NCI-H526 (cell line): ENCODE measurements around the gene IPO13.

ENCODE experiments used
- DNase-seq, 2 experiments: peaks; one replicate each; lab custom pipeline; 2025; lab: John Stamatoyannopoulos, UW

The IPO13 gene

DNA sequence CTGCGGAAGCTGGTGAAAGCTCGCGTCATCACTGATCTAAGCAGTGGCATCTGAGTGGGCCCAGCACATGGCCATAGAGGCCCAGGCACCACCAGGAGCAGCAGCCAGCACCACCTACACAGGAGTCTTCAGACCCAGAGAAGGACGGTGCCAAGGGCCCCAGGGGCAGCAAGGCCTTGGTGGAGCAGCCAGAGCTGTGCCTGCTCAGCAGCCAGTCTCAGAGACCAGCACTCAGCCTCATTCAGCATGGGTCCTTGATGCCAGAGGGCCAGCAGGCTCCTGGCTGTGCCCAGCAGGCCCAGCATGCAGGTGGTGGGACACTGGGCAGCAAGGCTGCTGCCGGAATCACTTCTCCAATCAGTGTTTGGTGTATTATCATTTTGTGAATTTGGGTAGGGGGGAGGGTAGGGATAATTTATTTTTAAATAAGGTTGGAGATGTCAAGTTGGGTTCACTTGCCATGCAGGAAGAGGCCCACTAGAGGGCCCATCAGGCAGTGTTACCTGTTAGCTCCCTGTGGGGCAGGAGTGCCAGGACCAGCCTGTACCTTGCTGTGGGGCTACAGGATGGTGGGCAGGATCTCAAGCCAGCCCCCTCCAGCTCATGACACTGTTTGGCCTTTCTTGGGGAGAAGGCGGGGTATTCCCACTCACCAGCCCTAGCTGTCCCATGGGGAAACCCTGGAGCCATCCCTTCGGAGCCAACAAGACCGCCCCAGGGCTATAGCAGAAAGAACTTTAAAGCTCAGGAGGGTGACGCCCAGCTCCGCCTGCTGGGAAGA lies 16.4 kb upstream of the IPO13 start:
- peak; percentile 41 to 77 for DNase-seq

DNA sequence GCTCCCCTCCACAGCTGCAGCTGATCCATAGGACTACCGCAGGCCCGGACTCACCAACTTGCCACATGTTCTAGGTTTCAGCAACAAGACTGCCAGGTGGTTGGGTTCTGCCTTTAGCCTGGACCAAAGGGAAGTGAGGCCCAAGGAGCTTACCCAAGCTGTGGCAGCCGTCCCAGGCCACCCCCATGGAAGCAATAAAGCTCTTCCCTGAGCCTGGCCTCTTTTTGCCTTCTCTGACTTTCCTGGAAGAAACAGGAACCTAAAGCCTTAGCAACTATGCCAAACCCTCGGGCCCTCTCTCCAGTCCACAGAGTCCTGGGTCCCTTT lies 15.8 kb upstream of the IPO13 start:
- no peak for DNase-seq

DNA sequence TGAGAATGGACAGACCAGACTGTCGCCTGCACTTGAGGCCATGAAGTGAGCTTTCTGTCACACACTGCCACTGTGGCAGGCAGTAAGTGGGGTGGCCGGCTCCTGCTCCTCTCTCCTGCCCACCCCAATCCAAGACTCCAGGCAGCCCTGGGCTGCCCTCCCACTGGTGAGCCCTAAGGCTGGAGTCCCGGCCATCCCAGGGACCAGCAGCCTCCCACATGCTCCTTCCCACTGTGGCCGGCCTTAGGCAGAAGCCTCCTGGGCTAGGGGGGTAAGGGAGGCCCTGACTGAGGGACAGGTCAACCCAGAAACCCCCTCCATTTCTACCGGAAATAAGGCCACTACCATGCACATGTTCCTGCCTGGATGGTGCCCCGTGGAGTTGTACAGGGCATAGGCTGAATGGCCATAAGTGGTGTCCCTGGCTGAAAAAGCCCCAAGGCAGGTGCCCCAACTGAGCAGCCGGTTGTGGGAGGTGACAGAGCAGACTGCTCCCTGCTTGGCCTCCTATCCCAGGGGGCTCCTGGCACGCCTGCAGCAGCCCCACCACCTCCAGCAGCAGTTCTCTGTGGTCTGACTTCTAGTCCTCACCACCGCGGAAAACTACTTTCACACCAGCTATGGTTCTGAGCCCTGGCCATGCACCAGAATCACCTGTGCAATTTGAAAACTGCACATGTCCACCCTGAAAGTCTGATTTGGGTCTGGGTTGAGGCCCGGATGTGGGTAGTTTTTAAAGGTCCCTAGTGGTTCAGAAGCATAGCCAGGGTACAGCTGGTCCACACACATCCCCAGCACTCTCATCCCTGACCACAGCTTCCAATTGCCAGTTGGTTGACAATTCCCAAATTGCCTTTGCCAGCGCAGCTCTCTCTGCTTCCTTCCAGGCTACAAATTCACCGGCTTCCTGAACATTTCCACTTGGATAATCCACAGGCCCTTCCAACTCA lies 14.8 kb upstream of the IPO13 start:
- no peak for DNase-seq

DNA sequence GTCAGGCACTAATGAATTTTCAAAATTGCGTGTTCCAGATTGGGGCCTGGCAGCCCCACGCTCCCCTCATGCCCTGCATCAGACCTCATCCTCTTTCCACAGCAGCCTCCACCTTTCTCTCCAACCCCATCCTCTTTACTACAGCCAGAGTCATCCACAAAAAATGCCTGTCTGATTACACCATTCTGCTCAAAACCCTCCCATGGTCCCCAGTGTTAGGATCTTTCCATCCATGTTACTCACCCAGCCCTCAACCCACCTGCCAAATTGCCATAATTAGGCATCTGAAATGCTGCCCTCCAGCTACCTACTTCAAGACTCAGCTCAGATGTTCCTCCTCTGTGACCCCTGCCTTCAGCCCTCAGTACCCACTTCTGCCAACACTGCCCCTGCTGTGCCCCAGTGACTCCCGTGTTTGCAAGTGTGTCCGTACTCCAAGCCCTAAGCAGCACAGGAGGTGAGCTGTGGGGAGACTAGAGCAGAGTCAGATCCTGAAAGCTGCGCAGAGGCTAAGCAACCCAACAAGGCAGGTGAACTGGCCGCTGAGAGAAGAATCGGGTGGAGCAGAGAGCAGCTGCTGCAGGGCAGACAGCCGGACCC lies 13.9 kb upstream of the IPO13 start:
- DNase-seq: peak; percentile 47 to 87

DNA sequence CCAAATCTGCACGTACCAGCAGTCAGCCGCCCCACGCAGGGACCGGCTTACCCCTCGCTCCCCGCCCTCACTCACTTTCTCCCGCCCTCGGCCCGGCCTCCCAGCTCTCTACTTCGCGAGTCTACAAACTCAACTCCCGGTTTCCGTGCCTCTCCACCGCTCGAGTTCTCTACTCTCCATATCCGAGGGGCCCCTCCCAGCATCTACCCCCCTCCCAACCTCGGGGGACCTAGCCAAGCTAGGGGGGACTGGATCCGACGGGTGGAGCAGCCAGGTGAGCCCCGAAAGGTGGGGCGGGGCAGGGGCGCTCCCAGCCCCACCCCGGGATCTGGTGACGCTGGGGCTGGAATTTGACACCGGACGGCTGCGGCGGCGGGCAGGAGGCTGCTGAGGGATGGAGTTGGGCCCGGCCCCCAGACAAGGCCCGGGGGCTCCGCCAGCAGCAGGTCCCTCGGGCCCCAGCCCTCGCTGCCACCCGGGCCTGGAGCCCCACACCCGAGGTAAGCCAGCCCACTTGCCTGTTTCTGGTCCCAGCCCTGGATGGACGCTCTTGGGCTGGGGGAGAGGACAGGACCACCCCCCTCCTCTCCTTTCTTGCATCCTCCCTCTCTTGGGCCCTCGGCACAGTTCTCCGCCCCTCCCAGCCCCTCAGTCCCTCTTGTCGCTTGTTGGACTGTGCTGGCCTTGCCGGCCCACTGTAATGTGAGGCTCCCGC lies 13.2 kb upstream of the IPO13 start, which contains the start of gene ARTN:
ARTN (plus strand) TSS at position 416 of the 715 bp plus-strand sequence. CDS start 1,856 bp downstream, outside the sequence.
- peak; percentile 47 to 88 for DNase-seq

DNA sequence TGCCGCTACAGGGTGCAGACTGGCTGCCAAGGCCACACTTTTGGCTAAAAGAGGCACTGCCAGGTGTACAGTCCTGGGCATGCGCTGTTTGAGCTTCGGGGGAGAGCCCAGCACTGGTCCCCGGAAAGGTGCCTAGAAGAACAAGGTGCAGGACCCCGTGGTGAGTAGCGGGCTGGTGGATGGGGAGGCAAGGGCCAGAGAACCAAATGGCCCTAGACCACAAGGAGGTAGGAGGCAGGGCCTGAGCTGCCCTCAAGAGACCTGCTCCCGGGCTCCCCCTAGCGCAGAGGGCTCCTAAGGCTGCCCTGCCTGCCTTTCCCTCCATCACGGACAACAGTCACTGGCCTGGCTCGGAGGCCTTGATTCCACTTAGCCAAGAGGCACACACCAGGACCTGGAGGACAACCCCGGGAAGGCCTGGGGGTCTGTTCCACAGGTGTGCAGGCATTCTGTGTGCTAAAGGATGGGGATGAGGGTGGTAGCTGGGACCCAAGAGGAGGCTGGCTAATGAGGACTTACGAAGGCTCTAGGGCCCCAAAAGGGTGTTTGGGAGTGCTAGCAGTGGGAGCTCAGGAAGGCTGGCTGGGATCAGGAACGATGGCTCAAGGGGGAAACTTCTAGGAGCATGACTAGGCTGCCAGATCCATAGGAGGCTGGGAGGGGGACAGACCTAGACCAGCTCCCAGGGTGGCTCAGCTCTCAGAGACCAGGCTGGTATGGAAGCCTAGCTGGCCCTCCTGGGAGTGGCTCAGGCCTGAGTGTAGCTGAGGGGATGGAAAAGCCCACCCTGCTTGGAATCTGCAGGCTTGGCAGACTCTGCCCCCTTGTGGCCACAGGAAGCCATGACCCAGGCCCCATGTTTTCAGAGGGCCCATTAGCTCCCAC lies 12.4 kb upstream of the IPO13 start:
- DNase-seq: peak; percentile 75 to 93

DNA sequence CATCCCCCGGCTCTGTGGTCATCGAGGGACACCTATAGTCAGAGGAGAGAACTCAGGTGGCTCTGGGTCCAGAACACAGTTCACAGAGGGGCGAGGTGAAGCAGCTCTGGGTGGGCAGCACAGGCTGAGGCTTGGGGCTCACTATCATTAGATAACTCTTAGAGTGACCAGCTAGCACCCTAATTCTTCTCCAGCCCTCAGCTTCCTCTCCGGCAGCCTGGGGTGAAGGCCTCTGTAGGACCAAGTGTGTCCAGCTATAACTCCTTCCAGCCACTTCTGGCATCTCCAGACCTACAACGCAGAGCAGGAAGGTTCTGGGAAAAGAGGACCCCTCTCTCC lies 11.8 kb upstream of the IPO13 start:
- DNase-seq: no peak

DNA sequence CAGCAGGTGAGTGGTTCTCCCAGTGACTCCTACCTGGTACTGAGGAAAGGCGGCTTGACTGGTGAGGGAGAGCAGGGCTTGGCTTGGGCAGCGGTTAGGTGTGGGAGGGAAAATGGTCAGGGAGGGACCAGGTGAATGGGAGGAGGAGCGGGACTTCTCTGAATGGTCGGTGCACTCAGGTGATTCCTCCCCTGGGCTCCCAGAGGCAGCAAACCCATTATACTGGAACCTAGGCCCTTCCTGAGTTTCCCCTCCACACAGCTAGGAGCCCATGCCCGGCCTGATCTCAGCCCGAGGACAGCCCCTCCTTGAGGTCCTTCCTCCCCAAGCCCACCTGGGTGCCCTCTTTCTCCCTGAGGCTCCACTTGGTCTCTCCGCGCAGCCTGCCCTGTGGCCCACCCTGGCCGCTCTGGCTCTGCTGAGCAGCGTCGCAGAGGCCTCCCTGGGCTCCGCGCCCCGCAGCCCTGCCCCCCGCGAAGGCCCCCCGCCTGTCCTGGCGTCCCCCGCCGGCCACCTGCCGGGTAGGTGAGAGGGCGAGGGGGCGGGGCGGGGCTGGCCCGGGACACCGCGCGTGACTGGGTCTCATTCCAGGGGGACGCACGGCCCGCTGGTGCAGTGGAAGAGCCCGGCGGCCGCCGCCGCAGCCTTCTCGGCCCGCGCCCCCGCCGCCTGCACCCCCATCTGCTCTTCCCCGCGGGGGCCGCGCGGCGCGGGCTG lies 10.9 kb upstream of the IPO13 start:
- DNase-seq: peak; percentile 86 to 93

DNA sequence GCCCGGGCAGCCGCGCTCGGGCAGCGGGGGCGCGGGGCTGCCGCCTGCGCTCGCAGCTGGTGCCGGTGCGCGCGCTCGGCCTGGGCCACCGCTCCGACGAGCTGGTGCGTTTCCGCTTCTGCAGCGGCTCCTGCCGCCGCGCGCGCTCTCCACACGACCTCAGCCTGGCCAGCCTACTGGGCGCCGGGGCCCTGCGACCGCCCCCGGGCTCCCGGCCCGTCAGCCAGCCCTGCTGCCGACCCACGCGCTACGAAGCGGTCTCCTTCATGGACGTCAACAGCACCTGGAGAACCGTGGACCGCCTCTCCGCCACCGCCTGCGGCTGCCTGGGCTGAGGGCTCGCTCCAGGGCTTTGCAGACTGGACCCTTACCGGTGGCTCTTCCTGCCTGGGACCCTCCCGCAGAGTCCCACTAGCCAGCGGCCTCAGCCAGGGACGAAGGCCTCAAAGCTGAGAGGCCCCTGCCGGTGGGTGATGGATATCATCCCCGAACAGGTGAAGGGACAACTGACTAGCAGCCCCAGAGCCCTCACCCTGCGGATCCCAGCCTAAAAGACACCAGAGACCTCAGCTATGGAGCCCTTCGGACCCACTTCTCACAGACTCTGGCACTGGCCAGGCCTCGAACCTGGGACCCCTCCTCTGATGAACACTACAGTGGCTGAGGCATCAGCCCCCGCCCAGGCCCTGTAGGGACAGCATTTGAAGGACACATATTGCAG lies 10.2 kb upstream of the IPO13 start:
- DNase-seq: peak; percentile 47 to 88

DNA sequence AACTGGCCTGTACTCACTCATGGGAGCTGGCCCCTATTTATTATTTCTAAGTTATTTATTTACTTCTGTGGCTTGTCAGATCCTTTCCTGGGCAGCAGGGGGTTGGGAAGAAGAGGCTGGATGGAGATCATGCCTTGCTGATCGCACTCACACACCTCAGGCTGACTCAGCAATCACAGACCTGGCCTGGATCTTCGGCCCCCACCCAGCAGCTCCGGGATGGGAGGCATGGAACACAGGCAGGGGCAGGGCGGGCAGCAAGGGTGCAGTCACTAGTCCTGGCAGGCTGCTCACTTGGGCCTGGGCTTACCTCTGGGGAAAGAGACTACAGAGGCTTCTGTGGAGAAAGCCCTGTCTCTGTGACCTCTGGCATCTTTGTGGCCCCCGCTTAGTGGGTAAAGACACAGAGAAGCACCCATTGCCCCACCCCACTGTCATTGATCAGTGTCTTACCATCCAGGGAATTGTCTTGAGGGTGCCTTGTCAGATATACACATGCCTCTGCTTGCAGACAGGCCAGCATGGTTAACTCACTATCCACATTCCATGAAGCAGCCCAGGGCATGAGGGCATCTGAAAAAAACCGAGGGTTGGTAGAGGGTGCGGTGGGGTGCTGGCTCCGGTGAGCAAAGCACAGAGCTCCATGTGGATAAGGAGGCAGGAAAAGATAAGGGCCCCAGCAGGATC lies 9.4 kb upstream of the IPO13 start:
- DNase-seq: no peak

DNA sequence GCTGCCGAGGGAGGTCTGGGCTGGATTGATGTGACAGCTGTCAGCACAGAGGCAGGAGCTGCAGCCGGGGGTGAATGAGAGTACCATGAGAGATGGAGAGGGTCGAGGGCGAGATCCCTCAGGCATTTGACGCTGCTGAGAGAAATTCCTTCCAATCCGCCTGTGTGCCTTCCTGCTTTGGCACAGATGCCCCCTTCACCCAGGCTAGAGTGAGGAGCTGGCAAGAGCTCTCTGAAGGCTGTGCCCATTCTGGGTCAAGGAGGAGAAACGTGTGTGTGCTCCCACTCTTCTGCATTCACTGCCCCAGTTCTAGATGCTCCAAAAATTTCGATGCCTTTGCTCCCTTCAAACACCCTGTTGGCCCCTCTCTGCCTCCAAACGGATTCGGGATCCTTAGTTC lies 8.4 kb upstream of the IPO13 start:
- no peak for DNase-seq

DNA sequence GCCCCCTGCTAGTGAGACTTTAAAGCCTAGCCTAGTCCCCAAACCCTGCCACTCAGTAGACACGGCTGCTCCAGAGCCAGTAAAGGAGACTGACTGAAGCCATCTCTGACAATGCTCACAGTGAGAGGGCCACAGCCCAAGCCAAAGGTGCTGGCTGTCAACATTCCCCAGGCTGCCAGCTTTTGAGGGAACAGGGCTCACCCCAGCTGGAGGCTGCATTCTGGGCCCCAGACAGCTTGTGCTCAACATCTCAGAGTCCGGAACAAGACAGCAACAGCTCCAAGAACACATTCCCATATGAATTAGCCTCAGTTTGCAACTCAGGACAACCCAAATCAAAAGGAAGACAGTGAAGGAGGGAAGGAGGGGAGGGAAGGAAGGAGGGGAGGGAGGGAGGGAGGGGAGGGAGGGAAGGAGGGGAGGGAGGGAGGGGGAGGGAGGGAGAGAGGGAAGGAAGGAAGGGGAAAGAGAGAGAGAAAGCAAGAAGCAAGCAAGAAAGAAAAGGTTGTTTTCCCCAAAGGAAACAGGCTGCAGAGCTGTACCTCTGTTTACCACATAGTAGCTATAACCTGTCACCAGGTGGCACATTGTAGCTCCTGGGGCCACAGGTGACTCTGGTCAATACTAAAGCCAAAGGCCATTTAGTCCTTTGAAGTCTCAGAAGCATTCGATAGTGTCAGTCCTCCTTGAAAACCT lies 7.7 kb upstream of the IPO13 start:
- DNase-seq: no peak

DNA sequence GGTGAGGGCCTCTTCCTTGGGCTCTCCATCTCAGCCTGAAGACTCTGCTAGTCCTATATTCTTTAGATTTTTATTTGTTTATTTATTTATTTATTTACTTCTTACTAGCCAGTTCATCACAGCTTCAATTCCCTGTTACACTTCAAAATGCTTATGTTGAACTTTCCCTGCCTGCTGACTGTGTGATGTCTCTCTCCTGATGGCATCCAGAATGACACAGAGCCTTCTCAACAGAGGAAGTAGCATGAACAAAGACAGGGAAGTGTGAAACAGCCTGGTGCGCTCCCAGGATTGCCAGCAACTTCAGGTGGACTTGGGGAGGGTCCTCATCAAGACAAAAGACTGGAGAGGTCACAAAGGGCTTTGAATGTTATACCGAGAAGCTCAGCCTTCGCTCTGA lies 4.3 kb upstream of the IPO13 start:
- DNase-seq: no peak

DNA sequence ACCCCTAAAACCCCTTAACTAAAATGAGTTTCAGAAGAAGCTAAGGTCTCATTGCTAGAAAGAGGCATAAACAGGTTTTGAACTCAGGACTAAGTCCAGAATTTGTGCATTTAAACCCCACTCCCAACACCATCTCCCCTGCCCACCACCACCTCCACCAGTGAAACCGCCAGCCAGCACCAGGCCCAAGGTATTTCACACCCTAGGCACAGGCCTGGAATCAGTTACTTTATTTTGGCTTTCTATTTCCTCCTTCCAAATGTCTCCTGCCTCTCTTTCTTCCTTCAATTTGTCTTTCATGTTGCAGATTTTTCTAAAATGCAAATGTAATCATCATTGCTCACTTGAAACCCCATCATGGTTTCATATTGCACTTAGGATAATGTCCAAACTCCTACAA lies 1.9 kb upstream of the IPO13 start:
- DNase-seq: no peak

DNA sequence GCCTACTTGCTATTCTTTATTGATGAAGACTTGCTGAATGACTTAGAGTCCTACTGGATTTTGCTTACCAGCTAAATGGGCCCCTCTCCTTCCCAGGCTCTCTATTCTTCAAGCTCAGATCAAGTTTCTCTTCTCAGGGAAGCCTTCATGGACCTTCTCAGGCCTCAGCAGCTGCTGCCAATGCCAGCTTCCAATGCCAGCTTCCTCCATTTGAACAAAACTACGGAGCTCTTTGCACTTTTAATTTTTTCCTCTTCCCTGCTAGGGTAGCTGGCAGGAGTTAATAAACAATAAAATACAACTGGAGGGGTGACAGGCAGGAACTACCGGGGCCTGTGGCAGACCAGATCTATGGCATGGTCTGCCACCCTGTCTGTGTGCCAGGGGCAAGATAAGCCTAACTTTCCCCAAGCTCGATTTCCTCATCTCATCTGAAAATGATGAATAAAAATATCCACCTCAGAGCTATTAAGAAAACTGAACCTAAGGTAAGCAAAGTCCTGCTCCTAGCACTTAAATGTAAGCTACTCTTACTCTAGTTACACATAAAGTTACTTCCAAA lies 995 bp upstream of the IPO13 start:
- DNase-seq: peak in 1 of 2 experiments; percentile 34

DNA sequence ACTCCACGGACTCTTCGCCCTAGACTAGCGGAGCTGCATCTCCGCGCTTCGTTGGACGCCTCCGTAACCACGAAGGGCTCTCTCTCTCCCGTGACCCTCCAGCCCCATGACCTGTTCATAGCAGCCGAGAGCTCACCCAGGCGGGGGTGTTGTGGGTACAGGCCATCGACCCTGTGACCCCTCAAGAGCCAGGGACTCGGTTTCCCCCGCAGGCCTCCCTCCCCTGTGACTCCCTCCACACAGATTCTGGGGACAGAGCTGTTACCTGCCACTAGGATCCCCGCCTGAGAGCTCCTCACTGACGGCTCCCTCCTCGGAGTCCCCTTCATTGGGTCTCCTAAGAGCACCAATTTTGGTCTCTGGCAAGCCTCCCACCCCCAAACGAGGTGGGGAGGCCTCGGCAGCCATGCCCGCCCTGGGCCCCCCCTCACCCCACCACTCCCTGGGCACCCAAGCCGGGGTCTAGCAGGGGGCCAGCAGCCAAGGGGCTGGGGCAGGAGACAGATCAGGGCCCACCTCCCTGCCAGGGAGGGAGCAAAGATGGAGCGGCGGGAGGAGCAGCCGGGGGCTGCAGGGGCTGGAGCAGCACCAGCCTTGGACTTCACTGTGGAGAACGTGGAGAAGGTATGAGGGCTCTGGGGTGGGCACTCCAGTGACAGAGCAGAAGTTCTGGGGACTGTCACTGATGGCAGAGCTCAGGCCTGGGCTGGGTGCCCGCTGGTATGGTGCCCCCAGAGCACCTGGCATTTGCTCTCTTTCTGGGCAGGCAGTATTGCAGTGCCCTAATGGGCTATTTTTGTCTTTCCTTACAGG lies 517 bp downstream of the IPO13 start:
- no peak for DNase-seq

DNA sequence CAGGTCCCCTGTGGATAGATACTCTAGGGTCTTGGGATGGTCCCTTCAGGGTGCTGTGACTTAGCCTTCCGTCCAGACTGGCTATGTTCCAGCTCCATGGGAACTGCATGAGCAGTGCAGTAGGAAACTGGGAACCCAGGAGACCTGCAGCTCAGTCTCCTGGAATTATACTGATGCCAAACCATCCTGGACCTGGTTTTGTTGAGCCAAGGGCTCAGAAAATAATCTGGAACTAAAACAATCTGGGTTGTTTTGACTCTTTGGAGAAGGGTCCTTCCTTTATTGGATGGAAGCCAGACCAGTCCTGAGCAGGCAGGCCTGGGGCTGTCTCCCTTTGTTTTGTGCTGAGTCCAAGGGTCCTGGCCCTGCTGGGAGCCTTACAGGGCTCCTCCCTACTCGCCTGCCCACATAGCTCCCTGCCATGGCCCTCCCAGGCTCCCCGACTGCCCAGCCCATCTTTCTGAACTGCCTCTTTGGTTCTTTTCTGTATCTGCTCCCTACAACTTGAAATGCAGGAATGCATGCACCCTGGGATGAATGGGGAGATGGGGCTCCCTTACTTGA lies 1.2 kb downstream of the IPO13 start:
- no peak for DNase-seq
